Measurements from ENCODE around the gene CDON. TPM values are rescaled to one million over a fixed set of nuclear protein-coding genes. Genes with fewer than 3 reads are reported as not detected.

The CDON gene
- total and polyA plus RNA-seq, 2 of the 13 experiments (the other 11 are each of a cell fraction or from before 2014, with no cell fraction given) = 9.6 to 12.8 TPM

DNA sequence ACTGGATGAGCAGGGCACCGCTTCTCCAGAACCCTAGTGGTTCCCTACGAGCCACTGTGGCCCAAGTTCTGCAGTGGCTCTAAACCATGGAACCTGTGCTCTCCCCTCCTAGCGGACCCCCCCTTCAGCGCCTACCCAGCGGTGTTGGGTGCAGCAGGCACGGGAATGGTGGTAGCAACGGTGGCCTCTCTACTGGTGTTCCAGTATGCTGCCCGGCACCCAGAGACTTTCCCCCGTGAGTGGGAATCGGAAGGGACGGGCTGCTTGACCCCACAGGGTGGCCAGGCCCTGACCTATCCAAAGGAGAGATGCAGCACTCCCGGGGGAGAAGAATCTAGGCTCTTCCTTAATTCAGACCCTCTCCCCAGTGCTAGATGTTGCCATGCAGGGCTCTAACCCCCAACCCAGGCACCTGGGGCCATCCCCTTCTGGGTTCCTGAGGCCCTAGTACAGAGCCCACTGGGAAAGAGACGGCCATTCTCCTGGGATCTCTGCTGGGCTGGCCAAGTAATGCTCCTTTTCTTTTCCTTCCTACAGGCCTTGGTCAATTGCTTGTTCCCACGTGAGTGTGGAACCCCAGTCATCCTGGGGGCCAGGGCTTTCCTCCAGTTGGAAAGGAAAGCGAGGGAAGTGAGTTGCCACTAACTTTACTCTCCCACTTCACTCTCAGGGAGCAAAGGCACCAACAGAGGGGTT lies 107.6 kb downstream of the CDON start (continued):
- TF ChIP-seq CCAR2 (optimal IDR thresholded peaks at IDR 0.05; ENCODE audit: low read depth, low read length) (no peak), ZNF337 (CRISPR knock-in tag; IDR thresholded peaks at IDR 0.05; ENCODE audit: borderline replicate concordance, low read depth) (no peak), BHLHE40 (IDR thresholded peaks at IDR 0.05; ENCODE audit: low read length) (no peak), RBAK (CRISPR knock-in tag; IDR thresholded peaks at IDR 0.05) (no peak), MXI1 (IDR thresholded peaks at IDR 0.05; ENCODE audit: borderline replicate concordance, low read depth, low read length) (no peak), RXRB (CRISPR knock-in tag; IDR thresholded peaks at IDR 0.05; ENCODE audit: borderline replicate concordance) (no peak), SP2 (CRISPR knock-in tag; IDR thresholded peaks at IDR 0.05) (no peak), NR3C1 (CRISPR knock-in tag; IDR thresholded peaks at IDR 0.05) (no peak), ZNF136 (CRISPR knock-in tag; IDR thresholded peaks at IDR 0.05; ENCODE audit: low read depth) (no peak), MAFF (IDR thresholded peaks at IDR 0.05; ENCODE audit: low read depth, low read length) (no peak)
- TF ChIP-seq, protein P1, sequence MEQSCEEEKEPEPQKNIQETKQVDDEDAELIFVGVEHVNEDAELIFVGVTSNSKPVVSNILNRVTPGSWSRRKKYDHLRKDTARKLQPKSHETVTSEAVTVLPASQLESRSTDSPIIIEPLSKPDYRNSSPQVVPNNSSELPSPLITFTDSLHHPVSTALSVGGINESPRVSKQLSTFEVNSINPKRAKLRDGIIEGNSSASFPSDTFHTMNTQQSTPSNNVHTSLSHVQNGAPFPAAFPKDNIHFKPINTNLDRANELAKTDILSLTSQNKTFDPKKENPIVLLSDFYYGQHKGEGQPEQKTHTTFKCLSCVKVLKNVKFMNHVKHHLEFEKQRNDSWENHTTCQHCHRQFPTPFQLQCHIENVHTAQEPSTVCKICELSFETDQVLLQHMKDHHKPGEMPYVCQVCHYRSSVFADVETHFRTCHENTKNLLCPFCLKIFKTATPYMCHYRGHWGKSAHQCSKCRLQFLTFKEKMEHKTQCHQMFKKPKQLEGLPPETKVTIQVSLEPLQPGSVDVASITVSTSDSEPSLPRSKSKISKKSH (CRISPR knock-in tag; IDR thresholded peaks at IDR 0.05; ENCODE audit: borderline replicate concordance) = no peak
- TF ChIP-seq, protein P2, sequence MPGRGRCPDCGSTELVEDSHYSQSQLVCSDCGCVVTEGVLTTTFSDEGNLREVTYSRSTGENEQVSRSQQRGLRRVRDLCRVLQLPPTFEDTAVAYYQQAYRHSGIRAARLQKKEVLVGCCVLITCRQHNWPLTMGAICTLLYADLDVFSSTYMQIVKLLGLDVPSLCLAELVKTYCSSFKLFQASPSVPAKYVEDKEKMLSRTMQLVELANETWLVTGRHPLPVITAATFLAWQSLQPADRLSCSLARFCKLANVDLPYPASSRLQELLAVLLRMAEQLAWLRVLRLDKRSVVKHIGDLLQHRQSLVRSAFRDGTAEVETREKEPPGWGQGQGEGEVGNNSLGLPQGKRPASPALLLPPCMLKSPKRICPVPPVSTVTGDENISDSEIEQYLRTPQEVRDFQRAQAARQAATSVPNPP (CRISPR knock-in tag; IDR thresholded peaks at IDR 0.05) = no peak

Data from HepG2 (cell line).